Endothelial cell of umbilical vein (primary cell): ENCODE data around the gene RAB4A. TPM values are rescaled to one million over a fixed set of nuclear protein-coding genes. Genes with fewer than 3 reads are reported as not detected.

ENCODE experiments used
- BruUV-seq: library from RNA; stranded (reverse); fragments of 400-500 nt; replicated peaks from 2 replicates; lab custom pipeline; 2021; lab: Mats Ljungman, UMichigan
- CTCF ChIA-PET: fragments of 300-600, 350-600 bp; sonication (Branson Sonifier 250); formaldehyde crosslinking; loops from one replicate; lab custom pipeline; 2021; ENCODE audit warnings: antibody characterized with exemption, inconsistent platforms; lab: Charles Lee
- POLR2A ChIA-PET: fragments of 300-600, 350-600 bp; sonication (Branson Sonifier 250); formaldehyde crosslinking; loops from one replicate; lab custom pipeline; 2021; ENCODE audit warnings: antibody characterized with exemption, inconsistent platforms; lab: Charles Lee
- DNase-seq: peaks from one replicate; pipeline ENCODE4 v3.0.0-alpha.2; 2011; ENCODE audit warnings: low read depth, low spot score
- FAIRE-seq: peaks from 2 replicates; lab custom pipeline; 2011; peaks lifted over from hg19 to GRCh38; lab: Jason Lieb, UNC
- H2AFZ ChIP-seq: 2 replicates; pipeline ENCODE4 v1.6.0; 2012; ENCODE audit warnings: low read depth, low read length, control low read depth, inconsistent platforms
- H3K27ac ChIP-seq: 2 replicates; pipeline ENCODE4 v1.5.1; 2011; ENCODE audit warnings: low read depth, mild to moderate bottlenecking, control low read depth, low read length, moderate library complexity; ENCODE audit not compliant: insufficient read depth
- H3K27me3 ChIP-seq, 2 experiments: 2 replicates each; pipeline versions ENCODE4 v1.6.0 to v1.6.1; 2011; ENCODE audit warnings: low read length in 2 of 2, mixed read lengths in 1 of 2; ENCODE audit not compliant: control insufficient read depth in 2 of 2, insufficient read depth in 2 of 2
- H3K36me3 ChIP-seq, 2 experiments: 2 replicates in 1 of 2; 3 replicates in 1 of 2; pipeline ENCODE4 v1.5.1; 2011; ENCODE audit warnings: low read length in 2 of 2, mild to moderate bottlenecking in 1 of 2, moderate library complexity in 1 of 2; ENCODE audit not compliant: control insufficient read depth in 2 of 2, insufficient read depth in 2 of 2; ENCODE audit errors: extremely low read depth in 1 of 2
- H3K4me1 ChIP-seq: 3 replicates; pipeline ENCODE4 v1.5.1; 2011; ENCODE audit warnings: mild to moderate bottlenecking, low read length; ENCODE audit not compliant: control insufficient read depth, insufficient read depth; ENCODE audit errors: extremely low read depth
- H3K4me2 ChIP-seq: 2 replicates; pipeline ENCODE4 v1.6.1; 2011; ENCODE audit warnings: low read length, control low read depth, mixed read lengths; ENCODE audit not compliant: insufficient read depth
- H3K4me3 ChIP-seq, 3 experiments: fragments of 200-600 bp in 1 of 3; sonication (generic), shearing (Covaris generic) in 1 of 3; replicated peaks in 1 of 3; 2 replicates each; pipeline ENCODE4 v1.5.1; 2011 to 2016; ENCODE audit warnings: control low read depth in 3 of 3, low read length in 3 of 3, mild to moderate bottlenecking in 2 of 3, inconsistent platforms in 1 of 3, low read depth in 1 of 3, moderate library complexity in 1 of 3; ENCODE audit not compliant: insufficient read depth in 1 of 3
- H3K79me2 ChIP-seq: 2 replicates; pipeline ENCODE4 v1.6.0; 2012; ENCODE audit warnings: low read length, inconsistent platforms; ENCODE audit not compliant: control insufficient read depth, insufficient read depth
- H3K9ac ChIP-seq: replicated peaks from 2 replicates; pipeline ENCODE3; 2011; ENCODE audit warnings: low read length, control low read depth; ENCODE audit not compliant: insufficient read depth; ENCODE audit errors: extremely low read depth
- H3K9me1 ChIP-seq: replicated peaks from 3 replicates; pipeline ENCODE4 v1.6.0; 2011; ENCODE audit warnings: mild to moderate bottlenecking, low read length; ENCODE audit not compliant: control insufficient read depth, insufficient read depth; ENCODE audit errors: extremely low read depth
- H3K9me3 ChIP-seq: replicated peaks from 2 replicates; pipeline ENCODE4 v1.5.1; 2012; ENCODE audit warnings: low read length, inconsistent platforms; ENCODE audit not compliant: control insufficient read depth, insufficient read depth
- H4K20me1 ChIP-seq: replicated peaks from 2 replicates; pipeline ENCODE3; 2011; ENCODE audit warnings: mild to moderate bottlenecking, low read length; ENCODE audit not compliant: control insufficient read depth, insufficient read depth; ENCODE audit errors: extremely low read depth
- CTCF ChIP-seq, 2 donors: IDR thresholded peaks; 1 replicate in 1 of 2; 2 replicates in 1 of 2; pipeline ENCODE4 v1.5.1; 2011; ENCODE audit warnings: low read length in 2 of 2, mild to moderate bottlenecking in 2 of 2, moderate library complexity in 2 of 2, control low read depth in 1 of 2, inconsistent platforms in 1 of 2, low read depth in 1 of 2; ENCODE audit not compliant: insufficient read depth in 1 of 2; ENCODE audit errors: extremely low read depth in 1 of 2
- EZH2 ChIP-seq: IDR thresholded peaks from 2 replicates; pipeline ENCODE4 v1.6.1; 2012; ENCODE audit warnings: borderline replicate concordance, low read depth, mild to moderate bottlenecking, moderate library complexity, low read length, inconsistent platforms; ENCODE audit not compliant: severe bottlenecking
- FOS ChIP-seq: IDR thresholded peaks from 2 replicates; pipeline ENCODE4 v1.6.1; 2011; ENCODE audit warnings: mild to moderate bottlenecking, low read length, moderate library complexity, borderline replicate concordance; ENCODE audit not compliant: insufficient read depth
- GATA2 ChIP-seq: IDR thresholded peaks from 2 replicates; pipeline ENCODE4 v1.7.0; 2011; ENCODE audit warnings: low read depth, mild to moderate bottlenecking, moderate library complexity, mixed read lengths, low read length; ENCODE audit not compliant: insufficient read length, insufficient read depth
- JUN ChIP-seq: IDR thresholded peaks from 2 replicates; pipeline ENCODE4 v1.6.1; 2011; ENCODE audit warnings: borderline replicate concordance, low read depth; ENCODE audit not compliant: insufficient read length, insufficient read depth
- MAX ChIP-seq: IDR thresholded peaks from 2 replicates; pipeline ENCODE4 v1.6.1; 2011; ENCODE audit not compliant: insufficient read depth, insufficient read length
- MYC ChIP-seq: IDR thresholded peaks from one replicate; pipeline ENCODE4 v1.6.1; 2011; ENCODE audit warnings: mild to moderate bottlenecking, low read depth, low read length
- POLR2A ChIP-seq: IDR thresholded peaks from 2 replicates; pipeline ENCODE4 v1.6.1; 2012; ENCODE audit warnings: low read depth, mild to moderate bottlenecking, control low read depth, low read length
- POLR2AphosphoS5 ChIP-seq: IDR thresholded peaks from 2 replicates; pipeline ENCODE4 v1.6.1; 2012; ENCODE audit warnings: low read depth, mild to moderate bottlenecking, control low read depth, low read length, moderate library complexity; ENCODE audit not compliant: insufficient read depth
- dilution Hi-C: fragments of 300-500 bp; cut with MboI; formaldehyde crosslinking; loops from one replicate; pipeline ENCODE4 v1.15.0; 2019; ENCODE audit warnings: low sequenced_read_pairs; ENCODE audit not compliant: extremely low pct_ligation_motif_present
- intact Hi-C: fragments of 100-400 bp; cut with micrococcal nuclease; formaldehyde crosslinking; loops from one replicate; pipeline ENCODE4 v1.10.0; 2022
- polyA plus RNA-seq, 4 experiments: library from polyadenylated mRNA; depleted of rRNA in 3 of 4; stranded (reverse) in 3 of 4; unstranded in 1 of 4; fragments of >200 nt; gene quantifications; 2 replicates each; pipeline versions ENCODE4 v1.2.1 to v1.2.3, GENCODE V29; 2011 to 2012; ENCODE audit warnings: missing spikeins in 1 of 4
- total RNA-seq: library from RNA; stranded (reverse); gene quantifications from 2 replicates; pipeline ENCODE4 v1.2.3, GENCODE V29; 2021

Gene RAB4A
- total and polyA plus RNA-seq, 2 donors (not counting 3 experiments of a cell fraction or from before 2014, with no cell fraction given): 14.8 to 52.9 TPM

- H3K79me2 ChIP-seq: no peaks in the 10 kb centered on the region
- FAIRE-seq (no peak), DNase-seq (no peak)
- no peaks in the 10 kb centered on the region for H4K20me1 ChIP-seq
- no peaks in the 10 kb centered on the region for H3K27me3 ChIP-seq
- no peaks in the 10 kb centered on the region for H3K9me1 ChIP-seq
- intact Hi-C loops: no loop called here
- no peak overlapping the region for H3K9ac ChIP-seq
- dilution Hi-C loops: no loop called here
- H3K4me1 ChIP-seq: no peaks in the 10 kb centered on the region
- no peak overlapping the region for H3K4me2 ChIP-seq
- H3K4me3 ChIP-seq: no peak overlapping the region
- ChIA-PET CTCF (no interaction called here), POLR2A (no interaction called here)
- TF ChIP-seq JUN (no peak), EZH2 (no peak), GATA2 (no peak), MYC (no peak), CTCF (IDR thresholded peaks at IDR 0.05; ENCODE audit: extremely low read depth in 1 of 2, insufficient read depth in 1 of 2, low read depth in 1 of 2, low read length in 2 of 2) (no peak), POLR2AphosphoS5 (no peak), MAX (no peak), FOS (no peak), POLR2A (no peak)
- no peak overlapping the region for H3K27ac ChIP-seq
- no peaks in the 10 kb centered on the region for H3K9me3 ChIP-seq
- BruUV-seq: no TSS peak
- no peak overlapping the region for H2AFZ ChIP-seq
- H3K36me3 ChIP-seq: peaks cover 10 to 12% of the 10 kb centered on the region in 2 experiments
These were observed 32.9 kb downstream of the RAB4A start for GRCh38 chr1:229303855-229304254.
